ENCODE measurements around the gene ADRA2C.
"Not testable (repeated sequence)": the region's sequence is repeated elsewhere in the genome, so short reads cannot be mapped to it uniquely, and the experiment has no call there.

Gene ADRA2C

GRCh38 chr4:3801521-3801920 is 35.3 kb downstream of the ADRA2C start:
- DNase-seq, result no peak

GRCh38 chr4:3801931-3802550 is 35.9 kb downstream of the ADRA2C start:
- DNase-seq, result no peak

GRCh38 chr4:3802571-3803474 is 36.6 kb downstream of the ADRA2C start:
- no peak for DNase-seq

GRCh38 chr4:3803475-3803847 is 37.3 kb downstream of the ADRA2C start:
- DNase-seq, result no peak

- DNase-seq, result no peak
These were observed 37.8 kb downstream of the ADRA2C start for GRCh38 chr4:3803946-3804345.

- no peak for DNase-seq
These were observed 38.8 kb downstream of the ADRA2C start for GRCh38 chr4:3805026-3805425.

- no peak for DNase-seq
These were observed 39.5 kb downstream of the ADRA2C start for GRCh38 chr4:3805731-3806130.

GRCh38 chr4:3807311-3807710 is 41.1 kb downstream of the ADRA2C start:
- no peak for DNase-seq

- DNase-seq, result no peak
These were observed 41.8 kb downstream of the ADRA2C start for GRCh38 chr4:3807822-3808496.

- no peak for DNase-seq
These were observed 42.4 kb downstream of the ADRA2C start for GRCh38 chr4:3808597-3808996.

- no peak for DNase-seq
These were observed 42.8 kb downstream of the ADRA2C start for GRCh38 chr4:3809028-3809427.

GRCh38 chr4:3809451-3810110 is 43.4 kb downstream of the ADRA2C start:
- no peak for DNase-seq

- DNase-seq, result no peak
These were observed 44.0 kb downstream of the ADRA2C start for GRCh38 chr4:3810111-3810680.

GRCh38 chr4:3810796-3811485 is 44.8 kb downstream of the ADRA2C start:
- DNase-seq, result no peak

GRCh38 chr4:3811621-3812020 is 45.4 kb downstream of the ADRA2C start:
- no peak for DNase-seq

- no peak for DNase-seq
These were observed 46.2 kb downstream of the ADRA2C start for GRCh38 chr4:3812211-3812934.

- DNase-seq, result no peak
These were observed 47.2 kb downstream of the ADRA2C start for GRCh38 chr4:3813151-3814052.

- no peak for DNase-seq
These were observed 47.9 kb downstream of the ADRA2C start for GRCh38 chr4:3814053-3814570.

- DNase-seq, result not testable (repeated sequence)
These were observed 48.7 kb downstream of the ADRA2C start for GRCh38 chr4:3814838-3815237.

- no peak for DNase-seq
These were observed 50.2 kb downstream of the ADRA2C start for GRCh38 chr4:3816256-3816825.

All from hematopoietic multipotent progenitor cell treated with erythropoietin and hydrocortisone succinate and interleukin-3 and kit ligand, for 8 days (in vitro differentiated cells).